Epithelial cell of proximal tubule (primary cell): ENCODE results near the gene ALDH4A1. TPM values are rescaled to one million over a fixed set of nuclear protein-coding genes. Genes with fewer than 3 reads are reported as not detected.

Source experiments
- DNase-seq: peaks from one replicate; pipeline ENCODE4 v3.0.0-alpha.2; 2011; ENCODE audit warnings: low read depth
- H3K4me3 ChIP-seq: 2 replicates; pipeline ENCODE4 v1.5.1; 2011; ENCODE audit warnings: low read depth, mild to moderate bottlenecking, low read length
- total RNA-seq: library from RNA; depleted of rRNA; stranded (reverse); fragments of >200 nt; gene quantifications from 2 replicates; pipeline ENCODE4 v1.2.3, GENCODE V29; 2015
- TF ChIP-seq, protein P1 (sequence below): conservative IDR thresholded peaks from 2 replicates; pipeline ENCODE4 v1.5.1; 2012; ENCODE audit warnings: low read depth, mild to moderate bottlenecking, low read length

Gene ALDH4A1
- total RNA-seq, 1 donor from 2014 or later: 15.2 TPM

DNA sequence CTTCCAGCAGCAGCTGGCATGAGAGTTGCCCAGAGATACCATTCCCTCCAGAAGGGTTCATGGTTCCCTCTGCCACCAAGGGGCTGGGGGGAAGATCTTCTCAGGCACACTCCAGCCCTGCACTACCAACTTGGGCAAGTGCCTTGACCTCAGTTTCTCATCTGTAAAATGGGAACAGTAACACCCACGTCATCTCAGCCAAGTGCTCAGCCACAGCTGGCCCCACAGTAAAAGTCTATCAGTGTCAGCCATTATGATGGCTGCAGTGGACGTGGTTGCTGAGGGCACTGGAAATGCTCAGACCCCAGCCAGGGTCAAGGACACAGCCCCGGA lies 26.6 kb downstream of the ALDH4A1 start:
- no peak for DNase-seq
- H3K4me3 ChIP-seq: no peak overlapping the region
- TF ChIP-seq, protein P1, sequence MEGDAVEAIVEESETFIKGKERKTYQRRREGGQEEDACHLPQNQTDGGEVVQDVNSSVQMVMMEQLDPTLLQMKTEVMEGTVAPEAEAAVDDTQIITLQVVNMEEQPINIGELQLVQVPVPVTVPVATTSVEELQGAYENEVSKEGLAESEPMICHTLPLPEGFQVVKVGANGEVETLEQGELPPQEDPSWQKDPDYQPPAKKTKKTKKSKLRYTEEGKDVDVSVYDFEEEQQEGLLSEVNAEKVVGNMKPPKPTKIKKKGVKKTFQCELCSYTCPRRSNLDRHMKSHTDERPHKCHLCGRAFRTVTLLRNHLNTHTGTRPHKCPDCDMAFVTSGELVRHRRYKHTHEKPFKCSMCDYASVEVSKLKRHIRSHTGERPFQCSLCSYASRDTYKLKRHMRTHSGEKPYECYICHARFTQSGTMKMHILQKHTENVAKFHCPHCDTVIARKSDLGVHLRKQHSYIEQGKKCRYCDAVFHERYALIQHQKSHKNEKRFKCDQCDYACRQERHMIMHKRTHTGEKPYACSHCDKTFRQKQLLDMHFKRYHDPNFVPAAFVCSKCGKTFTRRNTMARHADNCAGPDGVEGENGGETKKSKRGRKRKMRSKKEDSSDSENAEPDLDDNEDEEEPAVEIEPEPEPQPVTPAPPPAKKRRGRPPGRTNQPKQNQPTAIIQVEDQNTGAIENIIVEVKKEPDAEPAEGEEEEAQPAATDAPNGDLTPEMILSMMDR: no peak

DNA sequence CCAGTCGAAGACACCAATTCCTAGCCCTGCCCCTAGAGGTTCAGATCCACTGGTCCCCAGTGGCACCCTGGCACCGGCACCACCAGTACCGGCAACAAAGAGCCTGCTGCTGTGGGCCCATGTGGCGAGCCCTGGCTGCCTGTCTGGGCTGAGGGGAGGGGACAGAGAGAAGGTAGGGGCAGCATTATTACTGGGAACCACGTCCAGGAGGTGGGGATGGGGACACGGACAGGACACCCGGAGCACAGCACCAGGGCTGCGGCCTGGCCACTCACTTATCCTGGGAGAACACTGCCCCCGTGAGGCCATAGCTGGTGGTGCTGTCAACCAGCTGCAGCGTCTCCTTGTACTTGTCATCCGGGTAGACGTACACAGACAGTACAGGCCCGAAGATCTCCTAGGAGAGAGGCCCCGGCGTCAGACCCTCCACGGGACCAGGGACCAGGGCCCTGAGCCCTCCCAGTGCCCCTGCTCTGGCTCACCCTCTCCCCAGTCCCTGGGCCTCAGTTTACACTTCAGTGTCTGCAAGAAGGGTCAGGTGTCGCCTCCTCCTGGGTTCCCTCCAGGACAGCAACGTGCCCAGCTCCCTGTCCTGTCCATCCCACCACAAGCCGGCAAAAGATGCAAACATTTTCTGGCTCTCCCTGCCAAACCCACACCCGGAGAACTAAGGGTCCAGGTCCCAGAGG lies 27.1 kb downstream of the ALDH4A1 start:
- no peak for DNase-seq
- H3K4me3 ChIP-seq: no peak overlapping the region

GRCh38 chr1:18874600-18874999 lies 27.8 kb downstream of the ALDH4A1 start:
- H3K4me3 ChIP-seq: no peak overlapping the region
- DNase-seq: no peak
- TF ChIP-seq, protein P1: no peak

More for the DNA sequence above, 27.1 kb downstream of the ALDH4A1 start:
- TF ChIP-seq, protein P1: peak; percentile 81

DNA sequence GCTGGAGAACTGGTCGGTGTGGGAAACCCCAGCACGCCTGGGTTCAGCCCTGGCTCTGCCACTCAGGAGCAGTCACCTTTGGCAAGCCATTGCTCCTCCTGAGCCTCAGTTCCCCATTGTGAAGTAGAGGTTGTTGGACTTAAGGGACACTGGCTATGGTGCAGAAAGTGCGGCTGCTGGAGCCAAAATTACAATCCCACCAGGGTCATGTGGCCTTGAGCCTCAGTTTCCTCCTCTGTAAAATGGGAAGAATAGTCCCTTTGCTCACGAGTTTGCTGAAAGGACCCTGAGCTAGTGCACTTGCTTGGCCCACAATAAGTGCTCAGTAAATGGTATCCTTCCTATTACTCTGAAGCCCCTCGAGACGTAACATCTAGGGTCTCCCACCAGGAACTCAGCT lies 28.3 kb downstream of the ALDH4A1 start:
- H3K4me3 ChIP-seq: no peak overlapping the region
- DNase-seq: no peak
- TF ChIP-seq, protein P1: no peak

DNA sequence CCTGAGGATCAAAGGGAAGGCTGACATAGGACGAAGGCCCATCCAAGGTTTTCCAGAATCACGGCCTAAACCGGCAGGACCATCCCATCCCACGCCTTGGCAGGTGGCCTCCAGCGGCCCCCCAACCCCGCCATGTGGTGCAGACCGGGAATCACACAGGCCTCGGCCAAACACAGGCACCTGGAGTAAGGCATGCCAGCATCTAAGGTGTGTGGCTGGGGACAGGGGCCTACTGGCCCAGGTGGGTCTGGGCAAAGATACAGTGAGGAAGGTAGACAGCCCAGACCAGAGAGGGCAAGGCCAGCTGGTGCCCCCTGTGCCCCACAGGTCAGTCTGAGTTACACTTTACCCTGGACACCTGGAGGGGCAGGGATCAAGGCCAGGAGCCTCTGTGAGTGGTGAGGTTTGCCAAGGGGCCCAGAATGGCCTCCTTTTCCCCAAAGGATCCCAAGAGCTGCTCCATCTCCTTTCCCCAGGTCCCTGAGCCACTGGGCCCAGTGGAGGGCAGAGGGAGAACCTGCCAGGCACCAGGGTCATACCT lies 30.2 kb downstream of the ALDH4A1 start:
- no peak overlapping the region for H3K4me3 ChIP-seq
- TF ChIP-seq, protein P1: no peak
- no peak for DNase-seq

- no peak overlapping the region for H3K4me3 ChIP-seq
- TF ChIP-seq, protein P1: no peak
- DNase-seq: no peak
These were observed 30.8 kb downstream of the ALDH4A1 start for GRCh38 chr1:18871401-18872070.
